NCI-H2107 treated with DMSO at 0.1 percent for 48 hours (cell line): ENCODE data around the gene SLC33A1.
"Not testable (repeated sequence)": the region's sequence is repeated elsewhere in the genome, so short reads cannot be mapped to it uniquely, and the experiment has no call there.

Source experiments
- DNase-seq: peaks from one replicate; lab custom pipeline; 2025; ENCODE audit not compliant: unreplicated experiment; lab: John Stamatoyannopoulos, UW

SLC33A1 gene

GRCh38 chr3:155862290-155862982, 8.2 kb upstream of the SLC33A1 start:
- DNase-seq, result not testable (repeated sequence)

GRCh38 chr3:155861476-155862183, 7.4 kb upstream of the SLC33A1 start:
- DNase-seq, result no peak

GRCh38 chr3:155860424-155860823, 6.2 kb upstream of the SLC33A1 start:
- not testable (repeated sequence) for DNase-seq

- DNase-seq, result peak; percentile 57
Observed at GRCh38 chr3:155859859-155860258, 5.6 kb upstream of the SLC33A1 start.

- peak; percentile 37 for DNase-seq
Observed at GRCh38 chr3:155853214-155854140, 750 bp downstream of the SLC33A1 start.

GRCh38 chr3:155852341-155852740, 1.9 kb downstream of the SLC33A1 start:
- DNase-seq, result no peak

- DNase-seq, result not testable (repeated sequence)
Observed at GRCh38 chr3:155849404-155849803, 4.8 kb downstream of the SLC33A1 start.

- DNase-seq, result no peak
Observed at GRCh38 chr3:155847993-155848392, 6.2 kb downstream of the SLC33A1 start.

- DNase-seq, result no peak
Observed at GRCh38 chr3:155846119-155846518, 8.1 kb downstream of the SLC33A1 start.

- no peak for DNase-seq
Observed at GRCh38 chr3:155843569-155843968, 10.7 kb downstream of the SLC33A1 start.

- DNase-seq, result no peak
Observed at GRCh38 chr3:155835341-155836071, 18.7 kb downstream of the SLC33A1 start.

- not testable (repeated sequence) for DNase-seq
Observed at GRCh38 chr3:155828490-155829098, 25.6 kb downstream of the SLC33A1 start.

GRCh38 chr3:155815030-155815545, 39.1 kb downstream of the SLC33A1 start:
- no peak for DNase-seq

GRCh38 chr3:155813224-155813623, 41.0 kb downstream of the SLC33A1 start:
- not testable (repeated sequence) for DNase-seq

- DNase-seq, result no peak
Observed at GRCh38 chr3:155809181-155809580, 45.0 kb downstream of the SLC33A1 start.

GRCh38 chr3:155807823-155808222, 46.4 kb downstream of the SLC33A1 start:
- DNase-seq, result no peak

- DNase-seq, result peak; percentile 64
Observed at GRCh38 chr3:155805802-155806618, 48.2 kb downstream of the SLC33A1 start, which contains the start of gene C3orf33. Gene C3orf33 (minus strand): TSS chr3:155806278. CDS start chr3:155806252, 26 bp downstream.

GRCh38 chr3:155805204-155805801, 48.9 kb downstream of the SLC33A1 start:
- no peak for DNase-seq

GRCh38 chr3:155804323-155804722, 49.9 kb downstream of the SLC33A1 start:
- no peak for DNase-seq
